EL (cell line): ENCODE measurements around the gene PRKAB1.
A peak's percentile ranks its signal among the peaks of the same experiment; 100 is the strongest.
"Not testable (repeated sequence)": the region's sequence is repeated elsewhere in the genome, so short reads cannot be mapped to it uniquely, and the experiment has no call there.

ENCODE experiments used
- DNase-seq: peaks from one replicate; pipeline ENCODE4 v3.0.0-alpha.2; 2016

The PRKAB1 gene, protein sequence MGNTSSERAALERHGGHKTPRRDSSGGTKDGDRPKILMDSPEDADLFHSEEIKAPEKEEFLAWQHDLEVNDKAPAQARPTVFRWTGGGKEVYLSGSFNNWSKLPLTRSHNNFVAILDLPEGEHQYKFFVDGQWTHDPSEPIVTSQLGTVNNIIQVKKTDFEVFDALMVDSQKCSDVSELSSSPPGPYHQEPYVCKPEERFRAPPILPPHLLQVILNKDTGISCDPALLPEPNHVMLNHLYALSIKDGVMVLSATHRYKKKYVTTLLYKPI

DNA sequence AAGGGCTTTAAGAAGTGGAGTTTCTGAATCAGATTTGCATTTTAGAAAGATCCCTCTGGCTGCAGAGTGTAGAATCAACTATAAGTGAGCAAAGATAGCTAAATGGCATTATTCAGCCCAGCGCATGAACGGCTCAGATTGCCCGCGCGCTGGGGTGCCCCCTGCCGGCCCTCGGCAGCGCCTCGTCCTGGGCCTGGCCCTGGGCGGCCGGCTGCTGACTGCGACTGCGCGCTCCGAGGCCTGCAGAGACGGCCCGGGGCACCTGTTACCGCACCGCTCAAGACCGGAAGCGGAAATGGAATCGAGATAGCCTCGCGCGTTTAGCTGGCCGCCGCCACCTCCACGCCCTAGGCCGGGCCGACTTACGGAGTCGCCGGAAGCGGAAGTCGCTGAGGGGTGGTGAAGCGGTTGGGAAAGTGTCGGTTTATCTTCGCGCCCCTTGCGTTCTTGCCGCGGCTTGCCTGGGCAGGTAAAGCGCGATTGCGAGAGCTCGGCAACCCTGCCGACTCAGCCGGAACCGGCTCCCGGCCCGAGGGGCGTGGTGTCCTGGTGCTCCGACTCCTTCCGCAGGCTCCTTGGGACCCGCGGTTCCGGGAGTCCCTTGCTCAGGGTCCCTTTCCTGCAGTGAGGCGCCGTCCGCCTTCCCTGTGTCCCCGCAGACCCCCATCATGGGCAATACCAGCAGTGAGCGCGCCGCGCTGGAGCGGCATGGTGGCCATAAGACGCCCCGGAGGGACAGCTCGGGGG is at the start of gene PRKAB1:
PRKAB1 (plus strand) TSS at position 557 of the 747 bp plus-strand sequence; CDS start at position 669, 112 bp downstream.
- DNase-seq = peak; percentile 98

DNA sequence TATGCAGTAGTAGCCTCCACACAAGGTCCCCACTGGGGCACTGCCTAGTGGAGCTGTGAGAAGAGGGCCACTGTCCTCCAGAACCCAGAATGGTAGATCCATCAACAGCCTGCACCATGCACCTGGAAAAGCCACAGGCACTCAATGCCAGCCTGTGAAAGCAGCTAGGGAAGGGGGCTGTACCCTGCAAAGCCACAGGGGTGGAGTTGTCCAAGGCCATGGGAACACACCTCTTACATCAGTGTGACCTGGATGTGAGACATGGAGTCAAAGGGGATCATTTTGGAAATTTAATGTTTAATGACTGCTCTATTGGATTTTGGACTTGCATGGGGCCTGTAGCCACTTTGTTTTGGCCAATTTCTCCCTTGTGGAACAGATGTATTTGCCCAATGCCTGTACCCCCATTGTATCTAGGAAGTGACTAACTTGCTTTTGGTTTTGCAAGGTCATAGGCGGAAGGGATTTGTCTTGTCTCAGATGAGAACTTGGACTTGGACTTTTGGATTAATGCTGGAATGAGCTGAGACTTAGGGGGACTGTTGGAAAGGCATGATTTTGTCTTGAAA is 49.5 kb upstream of the PRKAB1 start:
- not testable (repeated sequence) for DNase-seq

DNA sequence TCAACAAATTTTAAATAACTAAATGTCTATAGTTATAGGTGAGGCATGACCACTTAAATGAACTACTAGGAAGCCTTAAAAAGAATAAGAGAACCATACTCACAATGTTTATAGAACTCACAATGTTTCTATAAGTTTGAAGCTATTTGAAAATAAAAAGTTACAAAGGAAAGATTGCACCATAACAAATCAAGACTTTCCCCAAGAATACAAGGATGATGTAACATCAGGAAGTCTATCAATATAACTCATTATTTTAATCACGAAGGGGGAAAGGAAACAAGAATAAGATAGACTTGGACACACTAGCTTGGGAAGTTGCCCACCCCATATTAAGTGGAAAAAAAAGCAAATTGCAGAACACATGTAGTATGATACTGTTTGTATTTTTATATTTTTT is 47.4 kb upstream of the PRKAB1 start:
- no peak for DNase-seq

DNA sequence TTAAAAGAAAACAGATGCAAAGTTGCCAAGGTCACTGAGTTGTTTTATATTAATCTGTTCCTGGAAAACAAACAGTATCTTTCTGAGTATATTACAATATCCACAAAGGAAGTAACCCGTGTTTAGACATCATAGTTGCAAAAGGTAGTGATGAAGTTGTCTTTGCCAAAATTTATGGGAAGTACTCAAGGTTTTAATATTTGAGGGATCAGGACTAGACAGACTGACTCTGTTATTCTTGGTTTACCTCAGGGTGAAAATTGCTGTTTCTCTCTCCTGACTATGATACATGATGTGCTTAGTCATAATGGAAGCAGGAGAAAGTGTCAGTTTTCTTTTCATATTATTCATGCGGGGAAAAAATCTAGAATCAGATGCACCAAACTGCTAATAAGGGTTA is 46.1 kb upstream of the PRKAB1 start:
- no peak for DNase-seq

DNA sequence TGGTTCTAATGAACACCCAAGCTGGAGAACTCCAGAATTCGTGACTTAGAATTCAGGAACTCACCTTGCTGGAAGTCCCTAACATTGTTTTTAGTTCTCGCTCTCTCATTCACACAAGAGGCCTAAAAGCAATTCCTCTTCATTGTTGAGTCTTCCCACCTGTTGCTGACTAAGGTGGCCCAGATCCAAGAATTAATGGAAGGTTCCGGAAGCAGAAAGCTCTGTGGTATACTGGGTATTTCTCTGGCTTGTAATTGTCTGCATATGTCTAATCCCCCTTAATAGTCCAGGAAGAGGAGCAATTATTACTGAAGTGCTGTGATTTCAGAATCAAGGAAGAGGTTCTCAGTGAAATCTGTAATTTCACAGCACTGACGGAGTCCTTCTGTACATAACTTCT is 43.0 kb upstream of the PRKAB1 start:
- DNase-seq = no peak

DNA sequence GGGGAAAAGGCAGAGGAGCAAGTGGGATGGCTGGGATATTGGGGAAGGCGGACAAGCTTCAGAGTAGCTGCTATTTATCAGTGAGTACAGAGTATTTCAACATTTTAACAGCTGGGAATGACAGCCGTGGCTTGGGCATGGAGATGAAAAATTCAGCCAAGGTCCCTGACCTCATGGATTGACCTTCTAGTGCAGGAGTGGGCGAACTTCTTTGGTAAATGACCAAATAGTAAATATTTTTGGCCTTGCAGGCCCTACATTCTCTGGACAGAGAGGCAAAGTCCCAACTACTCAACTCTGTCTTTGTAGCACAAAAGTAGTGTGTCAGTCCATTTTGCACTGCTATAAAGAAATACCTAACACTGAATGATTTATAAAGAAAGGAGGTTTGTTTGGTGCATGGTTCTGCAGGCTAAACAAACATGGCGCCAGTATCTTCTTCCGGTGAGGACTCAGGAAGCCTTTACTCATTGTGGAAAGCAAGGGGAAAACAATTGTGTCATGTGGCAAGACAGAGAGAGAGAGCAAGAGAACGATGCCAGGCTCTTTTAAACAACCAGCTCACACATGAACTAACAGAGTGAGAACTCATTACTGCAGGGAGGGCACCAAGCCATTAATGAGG is 40.8 kb upstream of the PRKAB1 start:
- no peak for DNase-seq

DNA sequence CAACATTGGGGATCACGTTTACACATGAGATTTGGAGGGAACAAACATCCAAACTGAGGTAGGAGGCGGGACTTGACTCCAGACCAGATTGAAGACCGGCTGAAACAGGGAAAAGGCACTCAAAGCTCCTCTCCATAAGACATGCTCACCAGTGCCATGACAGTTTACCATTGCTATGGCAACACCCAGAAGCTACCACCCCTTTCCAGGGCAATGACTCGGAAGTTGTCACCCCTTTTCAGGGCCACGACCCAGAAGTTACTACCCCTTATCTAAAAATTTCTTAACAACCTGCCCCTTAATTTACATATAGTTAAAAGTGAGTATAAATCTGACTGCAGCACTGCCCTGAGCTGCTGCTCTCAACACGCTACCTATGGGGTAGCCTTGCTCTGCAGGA is 40.2 kb upstream of the PRKAB1 start:
- DNase-seq = no peak

DNA sequence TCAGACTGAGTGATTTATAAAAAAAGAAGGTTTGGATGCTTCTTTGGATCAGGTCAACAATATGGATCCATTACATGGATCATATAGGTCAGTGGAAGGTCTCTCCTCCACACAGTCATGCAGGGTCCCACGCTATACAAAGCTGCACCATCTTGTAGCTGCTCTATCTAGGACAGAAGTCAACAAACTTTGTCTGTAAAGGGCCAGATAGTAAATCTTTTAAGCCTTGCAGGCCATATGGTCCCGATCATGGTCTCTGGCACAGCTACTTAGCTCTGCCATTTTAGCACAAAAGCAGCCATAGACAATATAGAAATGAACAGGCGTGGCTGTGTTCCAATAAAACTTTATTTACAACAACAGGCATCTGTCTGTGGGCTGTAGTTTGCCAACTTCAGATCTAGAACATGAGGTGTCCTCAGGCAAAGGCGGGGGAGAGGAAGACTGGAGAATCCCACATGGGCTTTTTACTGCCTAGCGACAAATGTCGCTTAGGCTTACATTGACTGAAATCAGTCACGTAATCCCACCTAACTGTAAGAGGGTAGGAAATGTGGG is 37.6 kb upstream of the PRKAB1 start:
- DNase-seq = no peak

DNA sequence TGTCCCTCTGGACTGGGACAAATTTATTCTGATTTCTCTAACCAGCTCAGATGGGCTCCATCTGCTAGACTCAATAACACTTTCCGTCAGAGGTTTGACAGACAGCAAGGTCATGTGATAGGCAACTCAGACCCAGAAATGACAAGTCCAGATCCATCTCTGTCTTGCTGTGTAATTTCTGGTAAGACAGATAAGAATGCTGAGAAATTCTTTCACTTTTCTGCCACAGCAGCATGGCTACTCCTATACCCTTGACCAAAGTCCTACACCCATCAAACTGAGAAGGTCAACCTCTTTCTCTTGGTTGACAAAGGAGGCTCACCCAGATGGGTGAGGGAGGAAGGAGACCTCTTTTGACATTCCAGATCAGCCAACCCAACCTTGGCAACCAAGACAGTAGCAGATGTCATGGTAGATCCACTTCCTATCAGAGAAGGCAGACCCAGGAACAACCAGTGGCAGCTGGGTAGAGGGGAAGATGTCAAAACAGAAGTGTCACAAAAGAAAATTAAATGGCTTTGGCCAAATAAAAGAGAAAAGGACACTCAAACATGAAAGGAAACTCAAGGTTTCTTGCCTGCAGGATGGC is 36.9 kb upstream of the PRKAB1 start:
- no peak for DNase-seq

DNA sequence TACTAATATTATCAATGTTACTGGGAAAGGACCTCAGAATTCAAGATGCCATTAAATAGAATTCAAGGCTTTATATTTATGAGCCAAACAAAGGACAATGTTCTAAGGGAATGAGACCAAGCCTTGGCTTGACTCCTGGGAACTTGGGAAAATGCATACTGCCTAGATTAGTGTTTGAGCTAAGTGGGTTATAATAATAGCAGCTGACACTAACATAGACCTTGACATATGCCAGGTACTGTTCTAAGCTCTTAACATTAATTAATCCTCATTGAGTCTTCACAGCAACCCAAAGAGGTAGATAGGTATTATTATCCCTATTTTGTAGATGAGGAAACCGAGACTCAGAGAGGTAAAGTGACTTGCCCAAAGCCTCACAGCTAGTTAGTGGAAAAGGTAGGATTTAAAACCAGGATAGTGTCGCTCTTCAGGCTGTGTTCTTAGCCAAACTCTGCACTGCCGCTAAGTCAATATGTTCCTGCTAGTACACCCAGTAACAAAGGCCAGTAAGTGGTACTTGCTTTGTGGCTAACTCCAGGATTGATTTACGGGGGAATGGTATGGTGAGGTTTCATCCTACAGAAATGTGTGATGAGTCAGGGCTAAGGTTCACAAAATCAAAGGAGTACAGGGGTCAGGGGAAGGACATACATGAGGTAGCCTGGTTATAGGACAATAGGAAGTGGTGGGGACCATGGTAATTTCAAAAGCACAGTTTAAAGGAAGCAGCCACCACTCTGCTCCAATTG is 35.8 kb upstream of the PRKAB1 start:
- no peak for DNase-seq

DNA sequence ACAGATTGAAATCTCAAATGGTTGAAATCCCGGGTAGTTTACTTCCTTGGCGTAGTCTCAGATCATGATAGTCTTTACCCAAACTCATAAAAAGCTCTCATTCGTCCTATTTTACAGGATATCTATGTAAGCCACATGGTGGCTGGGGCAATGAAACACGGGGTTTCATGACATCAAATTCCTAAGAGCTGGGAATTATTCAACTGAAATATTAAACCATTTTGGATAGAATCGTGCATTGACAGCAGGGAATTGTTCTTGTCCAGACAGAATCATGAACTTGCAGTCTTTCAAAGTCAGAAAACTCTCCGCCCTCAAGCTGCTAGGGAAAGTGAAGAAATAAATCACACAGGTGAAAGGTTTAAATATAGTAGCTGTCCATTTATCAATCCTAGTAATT is 33.2 kb upstream of the PRKAB1 start:
- DNase-seq = no peak

DNA sequence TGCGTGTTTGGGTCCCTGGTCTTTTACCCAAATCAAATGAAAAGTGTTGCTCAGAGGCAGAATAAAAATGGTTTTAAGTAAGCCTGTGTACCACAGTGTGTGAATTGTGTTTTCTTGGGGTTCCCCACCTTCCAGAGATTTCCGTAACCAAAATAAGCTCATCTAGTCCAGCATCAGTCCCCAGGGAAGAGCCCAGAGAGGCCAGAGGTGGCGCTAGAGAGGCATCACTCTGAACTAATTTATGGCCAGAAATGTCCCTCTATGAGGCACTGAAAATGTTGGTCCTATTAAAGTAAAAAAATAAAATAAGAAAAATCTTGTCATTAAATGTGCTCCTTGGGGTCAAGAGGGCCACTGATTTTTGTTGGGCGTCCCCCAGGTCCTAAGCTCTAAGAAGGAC is 24.9 kb upstream of the PRKAB1 start:
- DNase-seq = no peak

DNA sequence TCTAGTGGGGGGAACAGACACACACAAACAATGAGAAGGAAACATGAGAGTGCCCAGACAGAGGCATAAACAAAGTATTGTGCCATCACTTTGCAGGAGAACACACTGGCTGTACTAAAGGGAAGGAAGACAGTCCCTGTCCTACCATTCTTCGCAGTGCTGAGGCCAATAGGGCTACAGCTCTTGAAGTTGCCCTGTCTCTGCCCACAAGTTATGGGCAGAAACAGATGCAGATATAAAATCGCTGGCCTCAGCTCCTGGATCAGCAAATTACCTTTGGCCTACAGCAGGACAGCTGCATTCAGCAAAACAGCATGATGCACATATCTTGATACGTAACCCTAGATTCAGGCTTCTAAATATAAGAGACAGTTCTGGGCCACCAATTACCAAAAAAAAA is 23.0 kb upstream of the PRKAB1 start:
- no peak for DNase-seq

DNA sequence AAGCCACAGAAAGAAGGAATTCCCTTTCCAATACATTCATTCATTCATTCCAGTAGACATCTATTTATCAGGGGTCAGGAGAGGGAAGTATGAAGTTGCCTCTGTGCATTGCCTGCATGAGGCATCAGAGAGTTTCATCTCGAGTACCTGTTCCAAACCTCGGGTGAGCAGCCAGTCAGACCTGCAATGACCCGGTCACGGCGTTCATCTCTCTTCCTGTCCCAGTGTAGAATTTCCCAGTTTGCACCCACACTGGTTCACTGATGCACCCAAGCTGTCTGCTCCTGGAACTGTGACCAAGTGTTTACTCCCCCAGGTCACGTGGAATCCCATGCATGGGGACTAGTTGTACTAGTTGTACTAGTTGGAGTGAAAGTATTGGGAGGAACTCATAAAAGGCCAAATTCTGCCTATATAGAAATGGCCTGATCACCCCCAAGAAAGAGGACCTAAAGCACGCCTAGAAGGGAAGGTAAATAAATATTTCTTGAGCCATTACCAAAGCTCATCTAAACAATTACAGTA is 22.3 kb upstream of the PRKAB1 start:
- no peak for DNase-seq

DNA sequence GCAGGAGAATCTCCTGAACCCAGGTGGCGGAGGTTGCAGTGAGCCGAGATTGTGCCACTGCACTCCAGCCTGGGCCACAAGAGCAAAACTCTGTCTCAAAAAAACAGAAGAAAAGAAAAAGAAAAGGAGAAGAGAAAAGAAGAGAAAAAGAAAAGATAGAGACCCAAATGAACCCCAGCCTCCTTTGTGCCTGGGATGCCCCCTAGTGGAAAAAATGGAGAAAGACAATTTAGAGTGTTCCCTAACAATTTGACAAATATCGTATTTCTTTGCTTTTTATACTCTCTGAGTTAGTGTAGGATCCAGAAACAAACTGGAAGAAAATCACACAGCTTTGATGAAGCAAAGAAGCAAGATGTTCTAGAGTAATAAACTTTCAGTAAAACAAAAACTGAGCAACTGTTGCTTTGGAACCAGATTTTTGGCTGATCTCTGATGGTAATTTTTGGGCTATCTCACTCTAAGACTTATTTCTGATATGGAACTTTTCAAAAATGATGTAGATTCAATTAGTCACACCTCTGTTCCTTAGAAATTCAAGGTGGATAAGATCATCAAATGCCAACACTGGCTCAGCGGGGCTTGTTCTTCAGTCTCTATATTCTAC is 18.6 kb upstream of the PRKAB1 start:
- peak; percentile 20 for DNase-seq

DNA sequence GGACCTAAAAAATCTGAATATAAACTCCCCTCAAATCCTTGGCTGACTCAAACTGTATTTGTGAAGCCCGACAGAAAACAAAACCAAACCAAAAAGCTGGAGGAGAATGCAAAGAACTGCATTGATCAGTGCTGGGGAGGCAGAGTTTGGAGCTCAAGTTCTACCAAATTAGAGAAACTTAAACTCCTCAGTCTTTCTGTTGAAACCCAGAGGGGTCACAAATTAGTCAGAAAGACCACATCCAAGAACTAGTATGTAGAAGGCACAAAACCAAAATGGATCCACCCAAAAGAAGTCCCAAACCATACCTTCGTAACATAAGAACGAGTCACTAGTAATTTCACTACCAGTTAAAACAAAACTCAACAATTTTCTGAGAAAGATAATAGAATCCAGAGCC is 15.3 kb upstream of the PRKAB1 start:
- no peak for DNase-seq

DNA sequence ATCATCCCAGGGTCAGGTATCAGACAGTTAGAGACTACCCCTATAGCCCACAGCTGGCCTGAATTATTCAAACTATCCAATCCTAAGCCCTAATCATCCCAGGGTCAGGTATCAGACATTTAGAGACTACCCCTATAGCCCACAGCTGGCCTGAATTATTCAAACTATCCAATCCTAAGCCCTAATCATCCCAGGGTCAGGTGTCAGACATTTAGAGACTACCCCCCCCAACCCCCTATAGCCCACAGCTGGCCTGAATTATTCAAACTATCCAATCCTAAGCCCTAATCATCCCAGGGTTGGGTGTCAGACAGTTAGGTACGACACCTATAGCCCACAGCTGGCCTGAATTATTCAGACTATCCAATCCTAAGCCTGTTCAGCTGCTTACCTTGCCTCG is 10.9 kb upstream of the PRKAB1 start:
- not testable (repeated sequence) for DNase-seq

DNA sequence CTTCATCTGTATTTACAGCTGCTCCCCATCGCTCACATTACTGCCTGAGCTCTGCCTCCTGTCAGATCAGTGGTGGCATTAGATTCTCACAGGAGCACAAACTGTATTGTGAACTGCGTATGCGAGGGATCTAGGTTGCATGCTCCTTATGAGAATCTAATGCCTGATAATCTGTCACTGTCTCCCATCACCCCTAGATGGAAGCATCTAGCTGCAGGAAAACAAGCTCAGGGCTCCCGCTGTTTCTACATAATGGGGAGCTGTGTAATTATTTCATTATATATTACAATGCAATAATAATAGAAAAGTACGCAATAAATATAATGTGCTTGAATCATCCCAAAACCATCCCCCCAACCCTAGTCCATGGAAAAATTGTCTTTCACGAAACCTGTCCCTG is 9.8 kb upstream of the PRKAB1 start:
- DNase-seq = not testable (repeated sequence)

DNA sequence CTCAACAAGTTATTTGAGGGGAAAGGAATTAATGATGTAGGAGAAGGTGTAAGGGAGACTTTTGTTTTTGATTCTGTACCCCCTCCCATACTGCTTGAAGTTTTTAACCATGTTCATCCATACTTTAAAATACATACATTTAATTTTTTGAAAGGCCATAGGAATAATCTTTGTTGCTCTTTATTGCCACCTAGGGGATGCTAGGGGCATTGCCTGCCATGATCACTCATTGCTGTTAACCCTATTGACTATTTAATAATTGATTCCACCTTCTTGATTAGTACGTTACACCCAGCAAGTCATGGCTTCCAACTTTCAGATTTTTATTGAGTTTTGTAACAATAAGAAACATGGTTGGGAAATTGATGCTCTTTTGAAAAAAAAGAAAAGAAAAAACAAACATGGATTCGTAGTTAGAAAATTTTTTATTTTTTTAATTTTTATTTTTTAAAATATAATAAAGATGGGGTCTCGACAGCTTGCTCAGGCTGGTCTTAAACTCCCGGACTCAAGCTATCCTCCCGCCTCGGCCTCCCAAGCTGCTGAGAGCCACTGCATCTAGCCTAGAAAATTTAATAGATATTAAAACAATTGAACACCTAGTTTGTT is 8.5 kb upstream of the PRKAB1 start:
- DNase-seq = peak; percentile 21

DNA sequence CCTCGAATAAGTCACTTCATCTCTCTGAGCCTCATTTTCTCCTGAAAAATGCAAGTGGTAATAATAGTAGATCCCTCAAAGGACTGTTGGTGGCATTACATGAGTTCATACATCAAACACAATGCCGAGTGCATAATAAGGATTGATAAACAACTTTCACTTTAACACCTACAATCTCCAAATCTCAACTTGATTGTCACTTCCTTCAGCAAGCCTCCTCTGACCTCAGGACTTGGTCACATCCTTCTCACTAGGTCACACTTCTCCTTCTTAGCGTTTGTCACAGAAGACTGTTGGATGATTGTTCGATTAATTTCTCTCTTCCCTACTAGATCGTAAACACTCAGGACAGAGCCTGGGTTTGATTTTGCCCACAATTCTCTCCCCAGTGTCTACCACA is 7.9 kb upstream of the PRKAB1 start:
- no peak for DNase-seq

DNA sequence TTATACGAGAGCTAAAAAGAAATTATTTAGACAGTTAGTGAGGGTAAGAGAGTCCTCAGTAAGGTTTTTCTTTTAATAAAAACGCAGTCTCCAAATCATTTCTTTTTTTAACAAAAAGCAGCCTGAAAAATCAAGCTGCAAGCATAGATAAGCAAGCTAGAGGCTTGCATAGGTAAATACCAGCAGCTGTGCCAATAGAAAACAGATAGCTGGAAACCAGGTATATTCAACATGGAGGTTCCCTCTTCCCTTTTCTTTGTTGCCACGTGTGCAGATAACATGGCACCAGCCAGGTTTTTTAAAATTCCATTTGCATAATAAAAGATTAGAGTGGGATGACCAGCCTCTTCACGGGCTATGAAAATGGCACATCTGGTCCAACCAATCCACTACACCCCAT is 6.1 kb upstream of the PRKAB1 start:
- DNase-seq = no peak
